Inflammatory macrophage (primary cell): Measurements from ENCODE around the gene PMEPA1.

Source experiments
- DNase-seq, 2 donors: peaks; one replicate each; pipeline ENCODE4 v3.0.0-alpha.2; 2020 to 2022

The PMEPA1 gene

DNA sequence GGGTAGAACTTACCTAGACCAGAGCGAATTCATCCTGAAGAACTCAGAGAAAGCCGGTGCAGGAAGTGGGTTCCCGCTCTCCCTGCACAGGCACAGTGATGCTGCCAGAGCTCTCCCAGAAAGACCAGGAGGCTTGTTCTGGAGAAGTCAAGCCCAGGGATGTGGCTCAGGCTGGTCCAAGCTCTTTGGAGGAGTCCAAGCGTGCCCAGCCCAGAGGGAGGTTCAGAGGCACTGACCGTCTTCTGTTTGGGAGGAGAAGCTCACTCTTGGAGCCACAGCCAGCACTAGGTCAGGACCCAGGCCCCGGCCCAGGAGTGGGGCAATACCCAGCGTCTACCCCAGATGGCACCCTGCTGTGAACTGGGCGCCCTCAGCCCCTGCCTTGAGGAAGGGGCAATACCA, 1.5 kb upstream of the PMEPA1 start:
- DNase-seq, result no peak

DNA sequence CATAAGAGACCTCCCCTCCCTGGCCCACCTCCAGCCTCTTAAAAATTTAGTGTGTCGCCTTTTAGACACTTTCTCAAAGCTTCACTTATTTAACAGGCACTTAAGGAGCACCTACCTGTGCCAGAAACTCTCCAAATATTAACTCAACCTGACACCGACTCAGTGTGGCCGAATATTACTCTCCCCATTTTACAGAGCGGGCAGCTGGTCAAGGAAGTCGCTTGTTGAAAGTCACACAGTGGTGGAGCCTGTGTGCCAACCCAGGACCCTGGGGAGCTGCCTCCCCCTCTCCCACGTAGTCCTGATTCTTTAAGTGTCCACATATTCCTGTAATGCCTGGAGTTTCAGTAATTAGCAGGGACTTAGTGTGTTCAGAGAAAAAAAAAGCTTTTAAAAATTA, 1.0 kb upstream of the PMEPA1 start:
- DNase-seq, result no peak

DNA sequence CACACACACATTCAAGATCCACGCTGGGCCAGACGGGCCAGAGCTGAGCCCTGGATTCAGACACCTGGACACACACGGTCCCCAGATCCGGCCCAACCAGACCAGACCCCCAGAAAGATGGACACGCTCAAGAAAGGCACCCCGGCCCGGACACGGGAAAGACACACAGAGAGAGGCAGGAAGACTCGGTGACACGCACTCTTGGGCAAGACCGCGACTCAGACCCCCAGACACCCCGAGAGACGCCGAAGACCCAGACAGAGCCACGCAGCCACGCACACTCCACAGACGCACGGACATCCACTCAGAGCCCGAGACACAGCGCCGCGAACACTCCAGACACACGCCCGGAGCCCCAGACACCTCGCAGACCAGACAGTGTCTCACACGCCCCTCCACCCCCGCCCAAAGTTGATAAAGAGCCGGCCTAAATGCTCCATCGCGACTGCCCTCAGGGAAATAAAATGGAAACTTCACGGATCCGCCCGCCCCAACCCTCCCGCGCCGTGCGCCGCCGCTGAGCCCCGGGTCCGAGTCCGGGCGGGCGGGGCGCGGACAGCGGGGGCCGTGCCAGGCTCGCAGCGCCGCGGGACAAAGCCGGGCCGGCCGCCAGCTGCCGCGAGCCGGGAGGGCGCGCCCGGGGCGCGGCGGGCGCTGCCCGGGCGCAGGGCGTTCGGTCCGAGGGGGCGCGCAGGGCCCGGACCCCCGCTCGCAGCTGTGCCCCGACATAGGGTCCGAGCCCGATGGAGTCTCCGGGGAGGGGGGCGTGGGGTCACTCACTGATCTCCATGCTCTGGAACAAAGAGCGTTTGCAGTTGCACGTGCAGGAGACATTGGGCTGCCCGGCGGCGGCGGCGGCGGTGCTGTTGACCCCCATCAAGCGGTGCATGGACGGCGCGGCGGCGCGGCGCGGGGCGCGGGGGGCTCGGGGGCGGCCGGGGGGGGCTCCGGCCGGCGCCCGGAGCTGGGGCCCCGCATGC, 831 bp downstream of the PMEPA1 start:
- no peak for DNase-seq

DNA sequence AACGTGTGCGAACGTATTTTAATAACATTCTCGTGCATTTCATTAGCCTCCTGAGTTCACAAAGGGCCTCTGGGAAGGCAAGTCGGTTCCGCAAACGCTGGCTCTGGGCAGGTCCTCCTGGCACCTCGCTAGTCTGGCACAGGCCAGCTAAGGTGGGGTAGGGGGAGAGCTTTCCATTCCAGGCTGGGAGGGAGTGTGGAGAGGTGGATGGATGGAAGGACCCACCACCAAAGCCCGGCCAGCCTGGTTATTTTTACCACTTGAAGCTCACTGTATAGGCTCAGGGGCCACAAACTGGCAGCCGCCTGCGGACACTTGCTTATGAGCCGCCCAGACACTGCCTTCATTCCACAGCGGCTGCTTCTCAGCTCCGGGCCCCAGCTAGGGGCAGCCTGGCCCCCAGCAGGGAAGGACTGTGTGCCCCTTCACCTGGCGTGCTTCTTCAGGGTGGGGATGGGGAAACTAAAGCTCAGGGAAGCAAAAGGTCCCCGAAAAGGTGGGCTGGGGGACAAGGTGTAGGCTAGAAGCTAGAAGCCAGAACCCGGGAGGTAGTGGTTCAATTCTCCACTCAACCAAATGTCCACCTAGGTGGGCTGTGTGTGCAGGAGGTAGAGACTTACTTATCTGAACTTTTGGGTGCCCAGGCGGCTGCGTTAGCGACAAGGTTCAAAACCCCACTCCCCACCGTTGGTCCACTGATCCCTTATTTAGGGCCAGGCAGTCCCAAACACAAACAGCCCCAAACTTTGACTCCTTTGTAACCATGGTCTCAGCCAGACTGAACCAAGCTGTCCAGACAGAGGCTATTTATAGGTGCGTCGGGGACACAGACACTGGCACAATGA, 1.7 kb downstream of the PMEPA1 start:
- no peak for DNase-seq

DNA sequence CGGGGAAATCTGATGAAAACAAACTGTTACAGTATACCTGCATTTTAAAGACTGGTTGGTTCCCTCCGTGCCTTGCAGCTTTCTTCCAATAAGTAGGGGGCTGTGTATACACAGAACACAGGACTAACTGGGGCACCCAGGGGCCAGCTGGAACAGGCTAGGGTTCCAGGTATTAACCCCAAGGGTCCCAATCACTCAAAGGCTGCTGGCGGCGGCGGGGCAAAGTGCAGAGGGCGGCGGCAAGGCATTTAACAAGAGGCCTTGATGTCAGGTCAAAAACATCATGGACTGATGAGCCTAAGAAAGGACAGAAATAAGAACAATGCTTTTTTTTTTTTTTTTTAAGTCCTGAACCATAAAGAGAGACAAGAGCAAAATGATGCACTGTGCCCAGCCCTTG, 2.5 kb downstream of the PMEPA1 start:
- no peak for DNase-seq

DNA sequence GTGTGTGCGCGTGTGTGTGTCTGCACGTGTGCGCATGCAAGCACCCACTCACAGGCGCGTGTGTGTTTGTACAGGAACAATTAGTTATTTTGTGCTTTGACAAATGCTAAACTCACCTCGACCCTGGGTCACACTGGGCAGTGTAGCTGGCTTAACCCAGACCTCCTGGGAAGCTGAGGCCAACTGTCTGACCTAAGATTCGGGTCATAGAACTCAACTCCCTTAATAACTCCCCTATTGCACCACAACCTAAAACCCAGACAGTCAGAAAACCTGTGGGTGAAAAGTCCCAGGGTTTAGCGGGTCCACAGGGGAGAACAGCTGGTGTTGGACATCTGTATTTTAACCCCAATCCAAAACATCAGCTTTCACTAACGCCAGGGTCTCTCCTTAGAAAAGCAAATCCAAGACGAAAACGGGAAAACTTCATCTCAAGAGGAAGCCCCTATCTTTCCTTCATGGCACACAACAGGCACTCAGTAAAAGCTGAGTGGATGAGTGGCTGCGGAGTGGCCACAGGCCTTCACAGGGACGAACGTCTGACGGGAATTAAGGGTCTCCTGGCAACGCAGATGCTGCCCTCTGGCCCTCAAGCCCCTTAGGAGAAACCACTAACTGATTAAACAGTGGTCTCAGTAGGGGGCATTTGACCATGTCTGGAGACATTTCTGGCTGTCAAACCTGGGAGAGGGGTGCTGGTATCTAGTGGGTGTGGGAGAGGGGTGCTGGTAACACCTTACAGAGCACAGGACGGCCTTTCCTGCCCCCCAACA, 4.5 kb downstream of the PMEPA1 start:
- no peak for DNase-seq

DNA sequence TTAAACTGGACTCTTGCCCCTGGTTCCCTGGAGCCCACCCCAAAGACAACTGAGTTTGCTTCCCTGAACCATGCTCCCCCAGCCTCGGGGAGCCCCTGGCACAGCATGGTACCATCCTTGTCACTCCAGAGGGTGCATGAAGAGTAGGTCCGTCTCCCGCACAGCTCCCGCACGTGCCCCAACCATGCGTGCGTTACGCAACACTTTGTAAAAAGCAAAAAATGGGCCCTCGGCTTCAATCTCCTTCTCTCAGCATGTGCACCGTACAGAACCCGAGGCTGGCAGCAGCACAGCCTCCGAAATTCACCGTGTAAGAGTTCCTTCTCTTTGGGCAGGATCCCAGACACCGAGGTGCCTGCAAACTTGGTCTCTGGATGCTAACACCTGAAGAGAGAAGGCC, 5.6 kb downstream of the PMEPA1 start:
- DNase-seq, result no peak

DNA sequence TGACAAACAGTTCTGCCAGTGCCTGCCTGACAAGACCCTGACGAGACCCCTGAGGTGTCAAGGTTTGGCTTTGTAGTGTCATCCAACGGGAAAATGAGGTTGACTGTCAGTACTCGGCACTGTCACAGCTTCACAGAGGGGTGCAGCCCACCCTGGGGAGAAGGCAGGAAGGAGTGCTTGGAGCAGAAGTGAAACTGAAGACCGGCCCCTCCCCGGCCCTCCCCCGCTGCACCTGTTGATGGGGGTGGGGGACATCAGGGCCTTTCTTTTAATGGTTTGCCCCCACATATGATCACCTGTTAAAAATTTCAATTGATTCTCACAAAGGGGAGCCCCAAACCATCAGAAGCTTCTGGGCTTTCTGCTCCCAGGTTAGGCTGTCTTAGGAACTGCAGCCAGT, 6.8 kb downstream of the PMEPA1 start:
- no peak for DNase-seq

DNA sequence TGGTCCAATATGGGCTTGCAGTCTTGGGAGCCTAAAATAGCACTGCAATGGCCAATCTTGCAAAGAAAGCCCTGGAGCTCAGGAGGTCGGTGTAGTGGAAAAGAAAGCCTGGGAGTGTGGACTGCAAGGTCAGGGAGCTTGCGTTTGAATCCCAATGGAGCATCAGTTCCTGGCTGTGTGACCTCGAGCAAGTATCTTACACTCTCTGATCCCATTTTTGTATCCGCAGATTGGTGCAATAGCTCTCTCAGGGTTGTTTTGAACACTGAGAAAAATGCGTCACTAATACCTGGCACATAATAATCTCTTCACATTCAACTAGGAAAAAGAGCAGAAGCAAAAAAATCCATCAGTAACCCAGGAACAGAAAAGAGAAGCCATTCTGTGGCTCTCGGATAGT, 7.3 kb downstream of the PMEPA1 start:
- no peak for DNase-seq

DNA sequence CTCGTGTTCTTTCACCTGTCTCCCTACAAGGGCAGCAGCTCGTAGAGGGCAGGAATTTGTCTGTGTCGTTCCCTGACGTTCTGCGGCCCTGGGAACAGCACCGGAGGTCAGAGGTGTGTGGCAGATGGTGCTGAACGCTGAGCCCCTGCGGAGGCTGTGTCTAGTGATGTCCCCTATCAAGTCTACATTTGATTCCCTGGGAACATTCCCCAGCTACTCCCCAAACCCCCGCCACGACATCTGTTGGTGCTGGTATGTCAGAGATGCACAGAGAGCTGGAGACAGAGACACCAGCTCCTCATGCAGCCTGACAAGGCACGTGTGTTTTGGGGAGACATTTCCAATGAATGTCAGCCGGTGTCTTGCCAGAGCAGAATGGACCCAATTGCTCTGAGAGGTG, 7.7 kb downstream of the PMEPA1 start:
- no peak for DNase-seq

DNA sequence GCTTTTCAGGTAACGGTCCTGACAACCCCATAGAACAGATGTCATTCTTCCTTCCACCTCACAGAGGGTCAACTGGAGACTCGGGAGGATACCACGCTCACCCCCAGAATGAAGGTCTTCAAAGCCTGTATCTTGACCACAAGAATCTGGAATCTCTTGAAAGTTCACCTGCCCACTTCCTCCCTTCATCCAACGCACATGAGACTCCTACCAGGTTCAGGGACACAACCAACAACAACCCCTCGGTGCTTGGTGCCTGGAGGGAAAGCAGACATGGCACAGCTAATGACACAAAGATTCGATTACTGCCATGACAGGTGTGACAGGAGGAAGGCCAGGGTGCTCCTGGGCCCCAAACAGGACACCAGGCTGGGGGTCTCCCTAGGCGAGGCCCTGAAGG, 8.2 kb downstream of the PMEPA1 start:
- DNase-seq, result no peak

DNA sequence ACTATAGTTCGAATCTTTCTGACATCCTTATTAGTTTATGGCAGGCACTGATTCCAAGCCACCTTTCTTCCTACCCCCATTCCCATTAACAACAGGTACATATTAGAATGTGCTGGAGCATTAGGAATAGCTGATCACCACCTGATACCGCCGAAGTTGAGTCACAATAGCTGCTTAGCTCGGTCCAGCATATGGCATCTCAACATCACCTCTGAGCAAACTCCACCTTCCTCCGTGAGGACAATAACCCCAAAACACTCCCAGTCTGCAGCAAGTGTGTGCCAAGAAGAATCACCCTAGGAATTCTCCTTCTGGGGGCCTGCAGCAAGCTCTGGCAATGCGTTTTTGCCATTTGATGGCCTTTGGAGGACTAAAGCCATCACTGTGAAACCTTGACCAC, 8.7 kb downstream of the PMEPA1 start:
- no peak for DNase-seq

DNA sequence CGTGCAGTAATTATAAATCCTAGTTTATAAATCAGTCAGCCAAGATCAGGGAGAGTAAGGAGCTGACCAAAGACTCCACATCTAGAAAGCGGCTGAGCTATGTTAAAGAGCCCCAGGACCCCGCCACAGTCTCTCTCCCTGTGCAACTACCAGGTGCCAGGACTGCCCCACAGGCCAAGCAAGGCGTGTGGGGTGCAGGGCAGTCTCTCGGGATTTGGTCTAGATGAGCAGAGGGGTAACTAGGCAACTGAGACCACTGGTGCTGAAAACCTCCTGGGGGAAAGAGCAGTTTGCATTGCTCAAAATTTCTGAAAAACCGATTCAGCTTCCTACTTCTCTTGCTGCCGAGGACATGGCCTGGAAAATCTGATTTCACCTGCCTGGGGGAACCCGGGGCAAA, 10.4 kb downstream of the PMEPA1 start:
- no peak for DNase-seq

DNA sequence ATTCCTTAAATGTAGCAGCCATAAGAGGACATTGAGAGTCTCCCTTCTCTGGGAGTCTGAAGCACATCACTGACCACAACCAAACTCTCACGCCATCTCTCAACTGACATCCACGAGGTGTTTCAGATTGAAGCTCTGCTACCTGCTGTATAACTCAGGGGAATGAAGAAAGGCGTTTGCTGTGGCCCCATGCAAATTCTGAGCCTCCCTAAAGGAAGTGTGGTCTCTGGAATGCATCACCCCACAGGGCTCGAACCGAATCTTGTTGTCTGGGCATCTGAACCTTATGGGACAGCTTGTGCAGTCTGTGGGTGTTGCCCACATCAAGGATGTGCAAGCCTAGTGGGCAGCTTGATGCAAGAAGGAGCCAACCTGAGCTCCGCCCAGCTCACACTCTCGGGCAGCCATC, 10.9 kb downstream of the PMEPA1 start:
- DNase-seq, result no peak

DNA sequence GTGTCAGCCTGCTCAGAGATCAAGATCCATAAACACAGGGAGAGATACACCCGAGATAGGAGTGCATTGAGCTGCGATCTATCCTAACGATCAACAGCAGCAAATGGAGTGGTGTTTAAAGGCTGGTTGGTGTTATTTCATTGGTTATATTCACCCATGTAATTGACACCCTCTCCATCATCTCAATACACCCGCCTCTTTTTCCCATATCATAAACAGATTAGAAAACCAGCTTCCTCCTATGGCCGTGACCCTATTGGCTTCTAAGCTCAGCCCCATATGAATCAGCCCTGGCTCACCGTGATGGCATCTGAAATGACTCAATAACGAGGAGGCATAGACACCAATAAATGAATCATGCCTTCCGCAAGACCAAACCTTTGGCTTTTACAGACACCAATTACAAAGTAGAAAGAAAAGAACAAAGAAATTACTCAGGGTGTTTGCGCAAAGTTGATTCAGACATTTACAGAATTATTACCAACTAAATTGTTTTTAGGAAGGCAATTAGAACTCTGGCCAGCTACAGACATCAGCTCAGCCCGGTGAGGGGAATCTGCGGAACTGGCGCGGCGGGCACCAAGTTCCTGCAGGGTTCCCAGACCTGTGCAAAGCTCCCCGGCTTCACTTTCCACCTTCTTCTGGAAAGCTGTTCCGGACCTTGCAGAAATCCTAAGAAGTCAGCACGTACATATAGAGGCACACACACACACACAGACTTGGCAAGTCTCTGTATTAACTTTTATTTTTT, 11.5 kb downstream of the PMEPA1 start:
- DNase-seq, result peak; percentile 68 to 92

DNA sequence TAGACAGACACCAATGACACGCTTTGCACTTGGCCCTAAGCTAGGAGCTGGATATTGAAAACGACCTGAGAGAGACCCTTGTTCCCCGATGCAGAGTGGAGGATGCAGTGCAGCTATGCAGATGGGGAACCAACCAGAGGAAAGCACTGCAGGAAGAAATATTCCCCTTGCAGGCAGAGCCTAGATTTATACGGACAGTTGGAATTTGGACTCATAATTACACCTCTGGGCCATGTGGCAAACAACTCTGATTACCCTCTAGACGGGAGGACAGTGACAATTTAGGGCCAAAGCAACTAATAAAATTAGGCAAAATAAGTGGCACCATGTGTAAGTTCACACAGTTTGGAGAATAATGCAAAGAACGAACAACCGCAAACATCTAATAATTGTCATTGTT, 12.3 kb downstream of the PMEPA1 start:
- DNase-seq, result no peak

DNA sequence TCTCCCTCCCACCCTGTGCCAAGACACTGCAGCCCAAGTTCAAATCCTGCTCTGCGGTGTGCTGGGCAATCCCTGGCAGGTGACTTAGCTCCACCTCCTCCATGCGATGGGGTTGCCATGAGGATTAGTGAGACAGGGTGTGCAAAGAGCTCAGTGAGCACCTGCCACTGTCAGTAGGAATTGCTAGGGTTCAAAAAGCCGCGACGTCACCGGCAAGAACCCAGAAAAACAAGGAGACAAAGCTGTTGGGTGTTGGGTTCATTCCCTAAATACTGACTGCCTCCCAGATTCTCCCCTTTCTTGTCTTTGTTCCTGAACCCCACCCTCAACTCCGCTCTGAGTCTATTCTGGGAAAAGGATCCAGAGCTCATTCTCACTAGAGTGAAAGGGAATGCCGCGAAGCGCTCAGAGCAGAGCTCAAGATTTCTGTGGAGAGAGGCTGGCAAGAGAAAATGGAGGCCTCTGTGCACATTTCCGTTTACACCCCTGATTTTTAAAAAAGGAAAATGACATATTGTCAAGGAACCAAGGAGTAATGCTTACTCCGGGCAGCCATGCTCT, 13.3 kb downstream of the PMEPA1 start:
- no peak for DNase-seq

DNA sequence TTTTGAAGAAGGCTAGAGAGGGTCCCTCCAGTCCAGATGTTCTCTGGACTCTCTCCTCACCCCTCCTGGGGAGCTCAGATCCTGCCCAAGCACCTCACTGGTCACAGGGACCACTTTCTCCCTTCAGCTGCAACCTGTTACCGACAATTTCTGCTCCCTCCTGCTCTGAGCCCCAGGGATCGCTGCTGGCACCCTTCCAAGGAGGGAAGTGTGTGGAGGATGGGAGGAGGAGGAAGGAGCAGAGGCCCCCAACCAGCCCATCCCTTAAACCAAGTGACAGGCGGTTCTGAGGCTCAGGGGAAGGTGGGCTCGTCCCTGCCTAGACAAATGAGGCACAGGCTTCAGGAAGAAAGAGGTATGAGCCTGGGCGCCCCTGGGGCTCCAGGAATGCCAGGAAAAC, 13.9 kb downstream of the PMEPA1 start:
- no peak for DNase-seq

DNA sequence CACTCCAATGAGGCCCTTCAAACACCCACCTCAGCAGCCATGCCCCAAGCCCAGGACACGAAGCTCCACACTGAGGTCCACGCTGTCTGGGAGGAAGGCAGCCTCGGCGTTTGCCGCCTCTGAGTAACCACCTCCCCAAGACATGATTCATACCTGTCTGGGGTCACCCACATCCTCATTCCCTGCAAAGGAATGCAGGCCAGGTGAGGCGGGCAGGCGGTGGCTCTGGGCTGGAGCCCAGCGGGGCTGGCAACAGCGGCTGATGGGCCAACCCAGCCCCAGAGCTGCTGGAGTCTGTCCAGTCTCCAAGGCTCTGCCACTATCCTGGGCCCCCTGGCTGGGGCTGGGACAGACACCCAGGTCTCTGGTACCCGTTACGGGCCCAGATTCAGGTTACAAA, 14.8 kb downstream of the PMEPA1 start:
- DNase-seq, result no peak

DNA sequence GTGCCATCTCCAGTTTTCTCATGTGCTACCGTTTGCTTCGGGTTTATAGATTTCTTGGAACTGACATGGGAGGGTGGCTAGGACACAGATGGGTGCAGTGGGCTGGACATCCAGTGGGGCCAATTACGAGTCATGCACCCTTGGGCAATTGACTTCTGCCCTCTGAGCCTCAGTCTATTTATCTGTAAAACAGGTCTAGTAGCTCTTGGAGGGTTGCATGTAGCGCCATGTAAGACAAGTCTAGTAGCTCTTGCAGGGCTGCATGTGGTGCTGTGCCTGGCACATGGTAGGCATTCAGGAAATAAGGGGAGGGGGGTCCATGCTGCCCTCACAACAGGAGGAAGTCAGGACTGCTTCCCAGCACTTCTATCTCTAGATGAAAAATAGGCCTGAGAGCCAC, 15.3 kb downstream of the PMEPA1 start:
- DNase-seq, result no peak

DNA sequence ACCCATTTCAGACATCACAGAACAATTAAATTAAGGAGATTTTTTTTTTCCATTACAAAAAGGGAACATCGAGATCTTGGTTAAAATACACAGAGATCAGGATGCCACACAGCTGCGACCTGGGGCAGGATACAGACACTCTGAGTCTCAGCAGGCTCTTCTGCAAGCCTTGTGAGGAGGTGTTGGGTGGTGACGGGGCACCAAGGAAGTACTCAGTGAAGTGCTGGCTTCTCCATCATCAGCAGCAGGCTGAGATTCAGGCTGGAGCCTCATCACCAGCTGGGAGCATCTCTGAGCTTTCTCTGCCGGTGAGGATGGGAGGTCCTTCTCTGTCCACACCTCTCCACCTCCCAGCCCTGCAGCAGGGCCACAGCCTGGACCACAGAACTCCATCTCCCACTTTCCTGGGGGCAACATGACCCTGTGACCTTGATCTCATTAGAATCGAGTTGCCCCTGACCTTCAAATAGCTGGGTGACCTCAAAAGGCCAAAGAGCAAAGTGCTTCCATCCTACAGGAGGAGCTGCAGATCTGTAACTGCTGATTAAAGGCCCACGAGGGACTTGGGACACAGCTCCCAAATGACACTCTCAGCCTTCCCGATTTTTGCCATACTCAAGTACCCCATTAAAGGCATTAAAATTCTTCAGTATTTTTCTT, 16.0 kb downstream of the PMEPA1 start:
- DNase-seq, result no peak
